ENCODE results near the gene SLC27A3.

SLC27A3 gene

DNA sequence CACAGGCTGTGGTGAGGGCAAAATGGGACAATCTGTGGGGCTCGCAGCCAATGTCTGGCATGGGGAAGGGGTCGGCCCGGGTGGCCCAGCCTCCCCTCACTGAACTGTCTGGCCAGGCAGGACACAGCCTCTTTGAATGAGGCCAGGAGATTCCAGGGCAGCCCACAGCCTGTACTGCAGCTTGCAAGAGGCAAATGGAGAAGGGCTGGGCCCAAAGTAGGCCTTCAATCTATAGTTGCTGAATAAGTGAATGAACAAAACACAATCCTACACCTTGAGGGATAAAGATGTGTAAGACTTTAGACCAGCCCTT lies 23.2 kb downstream of the SLC27A3 start:
- no peak for DNase-seq (ENCODE audit: low spot score)

GRCh38 chr1:153799016-153799415 lies 23.8 kb downstream of the SLC27A3 start:
- no peak for DNase-seq (ENCODE audit: low spot score)

DNA sequence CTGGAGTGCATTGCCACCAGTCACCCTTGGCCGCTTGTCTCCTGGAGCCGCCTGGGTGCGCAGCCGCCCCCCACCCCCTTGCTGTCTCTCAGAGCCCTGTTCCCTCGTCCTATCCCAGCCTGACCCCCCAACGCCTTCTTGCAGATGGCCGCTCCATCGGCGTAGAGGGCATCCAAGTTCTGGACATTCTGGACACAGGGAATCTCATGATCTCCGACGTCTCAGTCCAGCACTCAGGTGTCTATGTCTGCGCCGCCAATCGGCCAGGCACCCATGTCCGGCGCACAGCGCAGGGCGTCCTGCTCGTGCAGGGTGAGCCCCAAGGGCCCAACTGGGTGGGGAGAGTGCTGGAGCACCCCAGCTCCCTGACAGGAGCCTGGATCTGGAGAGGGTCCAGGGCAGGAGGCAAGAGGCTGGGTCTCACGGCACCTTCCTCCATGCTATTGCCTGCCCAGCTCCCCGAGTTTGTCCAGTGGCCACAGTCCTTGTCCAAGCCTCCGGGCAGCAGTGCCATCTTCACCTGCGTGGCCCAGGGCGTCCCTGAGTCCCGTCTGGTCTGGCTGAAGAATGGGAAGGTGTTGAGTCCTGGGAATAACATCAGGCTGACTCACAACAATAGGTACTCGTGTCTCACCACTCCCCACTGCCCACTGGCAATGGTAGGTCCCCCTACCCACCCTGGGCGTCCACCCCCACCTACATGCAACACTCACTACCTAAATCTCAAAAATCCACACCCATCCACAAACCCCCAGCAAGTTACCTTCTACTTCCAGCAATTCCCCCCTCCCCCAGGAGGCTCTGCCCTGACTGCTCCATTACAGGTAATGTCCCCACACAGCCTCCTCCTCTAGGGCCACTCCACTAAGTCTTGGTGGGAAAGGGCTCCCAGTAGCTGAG lies 24.6 kb downstream of the SLC27A3 start:
- DNase-seq (ENCODE audit: low spot score) = no peak

DNA sequence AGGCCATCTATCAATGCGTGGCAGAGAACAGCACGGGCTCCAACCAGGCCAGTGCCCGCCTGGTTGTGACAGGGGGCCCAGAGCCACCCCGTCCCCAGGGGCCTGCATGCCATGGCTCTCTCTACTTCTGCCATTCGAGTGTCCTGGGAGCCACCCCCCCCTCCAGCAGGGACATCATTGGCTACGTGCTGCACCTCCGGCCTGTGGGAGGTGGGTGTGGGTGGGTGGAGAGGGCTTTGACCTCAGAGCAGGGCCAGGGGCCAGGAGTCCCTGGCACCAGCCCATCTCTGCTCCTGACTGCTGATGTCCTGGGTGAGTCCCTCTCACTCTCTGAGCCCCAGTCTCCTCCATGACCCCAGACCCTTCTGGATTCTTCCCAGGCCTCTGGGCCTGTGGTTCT lies 25.3 kb downstream of the SLC27A3 start:
- DNase-seq (ENCODE audit: low spot score) = no peak

- no peak for DNase-seq (ENCODE audit: low spot score)
Measured at GRCh38 chr1:153801028-153801625, 25.9 kb downstream of the SLC27A3 start.

DNA sequence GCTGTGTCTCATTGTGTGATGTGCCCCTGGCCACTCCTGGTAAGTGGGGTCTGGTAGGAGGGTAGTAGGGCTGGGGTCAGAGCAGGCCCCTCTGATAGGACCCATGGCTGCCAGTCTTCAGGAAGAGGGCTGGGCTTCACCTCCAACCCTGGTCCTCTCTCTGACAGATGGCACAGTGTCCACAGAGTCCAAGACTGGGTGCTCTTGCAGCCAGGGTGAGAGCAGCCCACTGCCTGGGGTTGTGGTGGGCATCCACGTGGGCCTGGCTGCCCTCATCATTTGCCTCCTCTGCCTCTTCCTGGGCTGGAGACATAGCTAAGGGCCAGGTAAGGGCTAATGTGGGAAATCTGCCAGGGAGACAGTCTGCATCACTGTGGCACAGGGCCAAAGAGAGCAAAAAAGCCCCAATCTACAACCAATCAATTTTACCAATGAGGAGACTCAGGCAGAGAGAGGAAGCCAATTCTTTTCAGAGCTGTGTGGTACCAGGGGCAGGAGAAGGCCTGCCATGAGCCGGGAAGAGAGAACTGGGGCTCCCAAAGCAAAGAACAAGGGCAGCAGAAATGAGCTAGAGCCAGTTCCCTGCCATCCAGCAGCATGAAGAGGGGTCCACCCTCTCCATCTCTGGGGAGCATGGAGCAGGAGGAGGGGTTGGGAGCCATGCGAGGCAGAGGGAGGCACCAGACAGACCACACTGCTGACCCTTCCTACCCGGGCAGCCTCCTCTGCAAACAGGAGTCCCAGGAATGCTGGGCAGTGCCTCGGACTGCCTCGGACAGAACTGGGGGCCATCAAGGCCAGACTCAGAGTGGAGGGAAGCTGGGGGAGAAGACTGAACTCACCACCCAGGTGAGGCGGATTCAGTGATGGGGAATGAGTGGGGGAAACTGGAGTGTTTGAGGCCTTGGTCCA lies 26.8 kb downstream of the SLC27A3 start:
- no peak for DNase-seq (ENCODE audit: low spot score)

GRCh38 chr1:153803470-153804056 lies 28.4 kb downstream of the SLC27A3 start:
- DNase-seq (ENCODE audit: low spot score) = no peak

DNA sequence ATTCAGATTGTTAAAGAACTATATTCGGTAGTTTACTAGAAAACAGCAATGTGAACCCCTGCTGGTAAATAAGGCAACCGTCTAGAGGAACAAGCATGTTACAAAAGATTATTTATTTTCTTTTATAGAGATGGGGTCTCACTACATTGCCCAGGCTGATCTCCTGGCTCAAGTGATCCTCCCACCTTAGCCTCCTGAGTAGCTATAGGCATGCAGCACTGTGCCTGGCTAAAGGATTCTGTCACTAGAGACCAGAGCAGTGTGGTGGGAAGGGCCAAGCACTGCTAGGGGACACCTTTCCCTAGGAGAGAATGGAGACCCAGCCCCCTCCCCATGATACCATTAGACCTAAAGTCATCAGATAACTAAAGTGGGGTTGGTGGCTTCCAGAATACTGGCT lies 28.9 kb downstream of the SLC27A3 start:
- no peak for DNase-seq (ENCODE audit: low spot score)

DNA sequence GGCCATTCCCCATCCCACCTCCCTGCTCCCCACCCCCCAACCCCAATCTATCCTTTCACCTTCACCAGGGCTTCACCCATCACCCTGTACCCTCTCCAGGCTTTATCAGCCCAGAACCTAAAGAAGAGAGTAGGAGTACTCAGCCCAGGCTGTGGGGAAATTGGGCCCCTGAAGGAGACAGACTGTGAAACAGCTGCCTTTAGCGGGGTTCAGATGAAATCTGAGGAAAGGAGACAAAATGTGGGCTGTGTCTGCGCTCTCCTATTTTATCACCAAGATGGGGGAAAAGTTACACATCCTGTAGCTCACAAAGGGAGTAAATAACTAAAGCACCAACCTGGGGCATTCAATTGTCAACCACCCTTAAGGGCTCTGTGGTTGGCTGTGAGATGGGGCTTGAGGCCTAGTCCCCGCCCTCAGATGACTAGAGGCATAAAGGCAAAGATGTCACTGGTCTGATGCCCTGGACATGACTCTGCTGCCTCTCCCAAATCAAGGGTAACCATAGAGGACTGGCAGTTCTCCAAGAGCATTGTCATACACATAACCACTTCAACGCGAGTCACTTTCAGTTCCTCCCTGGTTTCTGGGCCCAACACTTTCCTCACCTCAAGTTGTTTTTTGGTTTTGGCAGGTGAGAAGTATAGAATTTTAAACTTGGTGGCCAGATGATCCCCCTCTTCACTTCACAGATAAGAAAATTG lies 30.0 kb downstream of the SLC27A3 start:
- no peak for DNase-seq (ENCODE audit: low spot score)

DNA sequence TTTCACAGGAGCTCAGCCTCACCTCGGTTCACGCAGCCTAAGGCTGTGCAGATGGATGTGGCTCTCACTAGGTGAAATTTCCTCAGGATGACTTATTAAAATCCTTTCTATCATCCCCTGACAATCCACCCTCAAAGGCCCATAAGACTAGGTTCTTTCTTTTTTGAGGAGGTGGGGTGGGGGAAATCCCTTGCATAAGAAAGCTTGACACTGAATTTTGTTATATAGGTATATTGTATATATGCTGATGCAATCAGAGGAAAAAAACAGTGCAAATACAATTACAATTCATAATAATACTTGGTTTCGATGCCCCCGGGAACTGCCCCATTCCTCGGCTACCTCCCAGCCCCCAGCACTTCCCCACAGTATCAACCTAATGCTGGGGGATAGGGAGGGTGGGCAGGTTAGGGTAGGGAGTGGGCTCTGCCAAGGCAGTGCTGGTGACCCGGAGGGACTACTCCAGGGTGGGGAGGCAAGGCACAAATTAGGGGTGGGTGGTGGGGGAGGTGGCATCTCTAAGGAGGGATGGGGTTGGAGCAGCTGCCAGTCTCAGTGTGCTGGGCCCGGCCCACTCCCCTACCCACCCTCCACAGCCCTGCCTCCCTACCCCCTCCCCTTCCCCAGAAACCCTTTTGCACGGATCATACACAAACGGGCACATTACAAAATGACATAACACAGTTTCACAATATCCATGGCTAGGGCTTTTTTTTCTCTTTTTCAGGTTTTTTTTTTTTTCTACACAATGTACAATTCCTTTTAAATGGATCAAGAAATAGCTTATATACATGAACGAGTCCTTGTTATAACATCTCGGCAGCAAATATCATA lies 30.9 kb downstream of the SLC27A3 start:
- no peak for DNase-seq (ENCODE audit: low spot score)

DNA sequence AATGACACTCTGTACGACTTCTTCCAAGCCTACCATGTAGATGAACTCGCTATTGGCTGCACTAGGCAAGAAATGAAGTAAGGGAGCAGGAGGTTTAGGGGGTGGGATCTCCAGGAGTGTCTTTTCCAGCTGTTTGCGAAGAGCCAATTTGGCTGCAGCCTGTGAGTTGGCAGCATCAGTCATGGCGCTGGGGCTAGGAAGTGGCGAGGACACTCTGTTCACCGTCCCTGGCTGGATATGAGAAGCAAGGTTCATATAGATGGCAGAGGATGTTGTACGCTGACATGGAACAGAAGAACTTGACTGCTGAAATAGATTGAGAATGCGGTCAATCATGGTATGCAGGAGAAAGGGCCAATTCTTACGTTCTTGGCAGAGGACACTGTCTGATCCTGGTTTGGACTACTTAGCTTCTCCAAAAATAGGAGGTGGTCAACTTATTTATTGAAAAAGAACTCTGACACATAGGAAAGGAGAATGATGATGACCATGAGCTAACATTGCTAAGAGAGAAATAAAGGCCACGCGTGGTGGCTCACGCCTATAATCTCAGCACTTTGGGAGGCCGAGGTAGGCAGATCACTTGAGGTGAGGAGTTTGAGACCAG lies 41.2 kb downstream of the SLC27A3 start:
- no peak for DNase-seq (ENCODE audit: low spot score)

DNA sequence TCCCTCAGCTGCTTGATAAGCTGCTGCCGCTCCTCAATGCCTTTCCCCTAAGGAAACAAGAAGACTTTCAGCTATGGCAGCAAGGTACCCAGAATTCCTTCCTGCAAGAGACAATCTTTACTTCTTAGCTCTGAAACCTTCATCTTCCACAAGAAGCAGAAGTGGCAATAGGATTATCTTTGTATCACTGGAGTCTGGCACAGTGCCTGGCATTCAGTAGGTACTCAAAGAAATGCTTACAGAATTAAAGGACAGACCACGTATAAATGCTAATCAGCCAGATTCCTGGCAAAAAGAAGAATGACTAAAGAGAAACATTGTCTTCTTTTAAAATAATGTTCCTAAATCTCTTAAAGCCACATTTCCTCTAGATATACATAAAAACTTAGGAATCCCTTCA lies 43.7 kb downstream of the SLC27A3 start:
- DNase-seq (ENCODE audit: low spot score) = no peak

- DNase-seq (ENCODE audit: low spot score) = no peak
Measured at GRCh38 chr1:153827168-153827964, 52.2 kb downstream of the SLC27A3 start.

All from ecto neural progenitor cell (in vitro differentiated cells).